NB4 (cell line): ENCODE measurements around the gene SLC2A9.

Experiments used
- CTCF ChIP-seq: IDR thresholded peaks from one replicate; pipeline ENCODE4 v1.5.1; 2012; ENCODE audit warnings: low read depth, low read length
- POLR2A ChIP-seq: IDR thresholded peaks from 2 replicates; pipeline ENCODE4 v1.6.1; 2011; ENCODE audit warnings: mild to moderate bottlenecking; ENCODE audit not compliant: insufficient read length; ENCODE audit errors: extremely low read depth

GRCh38 chr4:9969526-9970398 lies 51.5 kb downstream of the SLC2A9 start:
- TF ChIP-seq CTCF (no peak), POLR2A (no peak)
